DMS 273 (cell line): Measurements from ENCODE around the gene CAPN11.
"Not testable (repeated sequence)": the region's sequence is repeated elsewhere in the genome, so short reads cannot be mapped to it uniquely, and the experiment has no call there.

Experiments used
- DNase-seq: peaks from one replicate; lab custom pipeline; 2025; ENCODE audit not compliant: unreplicated experiment; lab: John Stamatoyannopoulos, UW

Gene CAPN11

DNA sequence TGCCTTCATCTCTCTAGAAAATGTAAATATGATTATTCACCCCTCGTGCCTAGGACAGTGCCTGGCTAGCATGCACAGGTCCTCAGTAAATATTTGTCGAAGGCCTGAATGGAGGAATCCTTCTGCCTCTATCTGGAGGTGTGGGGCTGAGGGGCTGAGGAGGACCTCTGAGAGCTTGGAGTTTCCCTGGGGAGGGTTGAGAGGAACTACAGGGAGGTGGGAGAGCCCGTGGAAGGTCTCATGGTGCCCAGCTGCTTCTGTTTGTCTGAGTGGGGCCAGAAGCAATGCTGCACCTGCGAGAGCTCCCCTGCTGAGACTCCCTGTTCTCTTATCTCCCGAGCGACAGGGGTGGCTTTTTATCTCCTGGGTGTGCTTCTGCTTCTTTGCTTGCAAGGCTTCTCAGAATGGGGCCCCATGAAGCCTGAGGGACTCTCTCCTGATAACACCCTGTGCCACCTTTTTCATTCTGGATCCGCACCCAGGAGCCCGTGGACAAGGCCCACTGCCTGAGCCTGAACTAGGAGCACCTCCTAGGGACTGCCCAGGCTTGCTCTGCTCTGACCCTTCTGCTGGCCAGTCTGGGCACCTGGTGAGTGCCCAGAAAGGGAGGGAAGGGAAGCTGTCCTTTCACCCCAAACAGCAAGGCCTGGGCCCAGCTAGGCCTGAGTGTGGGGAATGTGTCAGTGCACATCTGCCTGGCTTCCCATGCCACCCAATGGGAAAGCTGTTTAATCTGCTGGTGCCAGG lies 67.1 kb downstream of the CAPN11 start:
- no peak for DNase-seq

GRCh38 chr6:44226368-44227147 lies 67.9 kb downstream of the CAPN11 start:
- no peak for DNase-seq

DNA sequence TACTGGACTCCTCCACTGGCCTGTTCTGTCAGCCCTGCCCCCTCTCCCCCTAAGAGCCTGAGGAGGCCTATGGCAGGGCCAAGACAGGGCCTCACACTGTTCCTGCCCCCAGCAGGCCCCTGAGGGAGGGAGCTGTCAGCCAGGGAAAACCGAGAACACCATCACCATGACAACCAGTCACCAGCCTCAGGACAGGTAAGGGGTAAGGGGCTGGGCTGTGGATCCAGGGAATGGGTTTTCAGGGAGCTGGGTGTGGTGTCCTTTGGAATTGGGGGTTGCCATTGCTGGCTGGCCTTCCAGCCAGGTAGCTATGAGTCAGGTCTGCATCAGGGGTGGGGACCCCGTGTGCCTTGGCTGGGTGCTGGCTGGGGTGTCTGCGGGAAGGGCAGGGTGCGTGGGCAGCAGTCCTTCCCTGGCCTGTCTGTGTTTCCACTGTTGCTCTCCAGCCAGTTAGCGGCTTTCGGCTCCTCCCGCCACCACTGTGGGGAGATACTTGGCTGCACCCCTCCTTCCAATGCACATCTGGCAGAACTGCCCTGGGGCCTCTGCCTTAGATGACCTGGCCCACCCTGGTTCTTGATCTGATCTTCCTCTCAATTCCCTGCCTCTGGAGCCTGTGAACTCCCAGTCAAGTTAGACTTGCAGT lies 68.7 kb downstream of the CAPN11 start:
- DNase-seq, result no peak

GRCh38 chr6:44228031-44228430 lies 69.4 kb downstream of the CAPN11 start:
- DNase-seq, result no peak

DNA sequence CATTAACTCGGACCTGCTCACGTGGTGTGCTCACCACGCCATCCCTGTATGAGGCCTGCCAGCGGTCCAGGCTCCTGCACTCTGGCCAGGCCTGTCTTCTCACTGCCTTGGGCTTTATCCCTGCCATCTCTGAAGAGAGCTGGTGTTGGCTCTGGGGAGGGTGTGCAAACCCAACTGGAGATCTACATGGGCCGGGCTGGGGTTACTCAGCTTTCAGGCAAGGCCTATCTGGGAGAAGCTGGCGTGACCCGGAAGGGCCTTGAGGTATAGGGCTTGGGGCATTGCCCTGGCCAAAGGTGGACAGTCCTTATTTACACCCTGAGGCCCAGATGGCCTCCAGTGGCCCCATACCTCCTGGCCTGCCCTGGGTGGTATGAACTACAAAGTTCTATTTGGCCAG lies 69.8 kb downstream of the CAPN11 start:
- no peak for DNase-seq

DNA sequence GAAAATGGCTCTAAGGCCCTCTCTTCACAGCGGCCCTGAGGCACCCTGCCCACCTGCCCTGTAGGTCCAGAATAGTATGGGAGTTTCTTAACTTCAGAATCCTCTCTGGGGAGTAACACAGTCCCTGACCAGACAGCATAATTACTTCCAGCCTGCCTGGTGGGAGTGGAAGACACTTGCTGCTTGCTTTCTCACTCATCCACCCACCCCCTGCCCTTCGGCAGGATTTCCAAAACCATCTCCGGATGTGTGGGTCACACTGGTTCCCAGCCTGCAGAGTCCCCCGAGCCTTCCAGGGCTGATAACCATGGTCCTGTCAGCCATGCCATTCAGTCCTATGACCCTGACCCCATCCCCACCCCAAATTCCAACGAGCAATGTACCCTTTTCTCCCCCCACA lies 70.2 kb downstream of the CAPN11 start:
- DNase-seq, result no peak

DNA sequence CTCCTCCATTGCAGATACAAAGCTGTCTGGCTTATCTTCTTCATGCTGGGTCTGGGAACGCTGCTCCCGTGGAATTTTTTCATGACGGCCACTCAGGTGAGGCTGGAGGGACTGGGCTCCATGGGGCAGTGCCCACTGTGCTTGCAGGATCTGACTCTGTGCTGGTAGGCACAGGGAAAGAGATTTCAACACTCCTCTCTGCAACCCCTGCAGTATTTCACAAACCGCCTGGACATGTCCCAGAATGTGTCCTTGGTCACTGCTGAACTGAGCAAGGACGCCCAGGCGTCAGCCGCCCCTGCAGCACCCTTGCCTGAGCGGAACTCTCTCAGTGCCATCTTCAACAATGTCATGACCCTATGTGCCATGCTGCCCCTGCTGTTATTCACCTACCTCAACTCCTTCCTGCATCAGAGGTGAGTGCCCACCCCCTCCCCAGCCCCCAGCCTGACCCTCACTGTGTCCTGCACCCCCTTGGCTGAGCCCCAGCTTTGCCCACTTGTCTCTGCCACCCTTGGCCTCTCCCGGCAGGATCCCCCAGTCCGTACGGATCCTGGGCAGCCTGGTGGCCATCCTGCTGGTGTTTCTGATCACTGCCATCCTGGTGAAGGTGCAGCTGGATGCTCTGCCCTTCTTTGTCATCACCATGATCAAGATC lies 70.9 kb downstream of the CAPN11 start:
- no peak for DNase-seq

DNA sequence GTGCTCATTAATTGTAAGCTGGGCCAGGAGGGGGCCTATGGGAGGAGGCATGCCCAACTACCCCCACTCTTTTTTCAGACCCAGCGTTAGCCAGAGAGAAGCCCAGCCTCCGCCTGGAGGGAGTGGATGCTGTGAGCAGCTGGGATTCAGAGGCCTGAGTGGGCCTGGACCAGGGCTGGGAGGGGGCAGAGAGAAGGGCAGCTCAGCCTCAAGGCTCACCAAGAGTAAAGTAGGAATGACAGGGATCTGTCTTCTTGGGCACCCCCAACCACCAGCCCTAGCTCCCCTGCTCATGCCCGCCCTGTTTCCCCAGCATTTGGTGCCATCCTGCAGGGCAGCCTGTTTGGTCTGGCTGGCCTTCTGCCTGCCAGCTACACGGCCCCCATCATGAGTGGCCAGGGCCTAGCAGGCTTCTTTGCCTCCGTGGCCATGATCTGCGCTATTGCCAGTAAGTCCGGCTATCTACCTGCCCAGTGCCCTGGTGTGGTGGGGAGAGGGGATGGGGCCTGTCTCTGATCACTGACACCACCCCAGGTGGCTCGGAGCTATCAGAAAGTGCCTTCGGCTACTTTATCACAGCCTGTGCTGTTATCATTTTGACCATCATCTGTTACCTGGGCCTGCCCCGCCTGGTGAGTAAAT lies 71.5 kb downstream of the CAPN11 start:
- DNase-seq, result no peak

- DNase-seq, result not testable (repeated sequence)
Observed at GRCh38 chr6:44231426-44231825, 72.8 kb downstream of the CAPN11 start.

DNA sequence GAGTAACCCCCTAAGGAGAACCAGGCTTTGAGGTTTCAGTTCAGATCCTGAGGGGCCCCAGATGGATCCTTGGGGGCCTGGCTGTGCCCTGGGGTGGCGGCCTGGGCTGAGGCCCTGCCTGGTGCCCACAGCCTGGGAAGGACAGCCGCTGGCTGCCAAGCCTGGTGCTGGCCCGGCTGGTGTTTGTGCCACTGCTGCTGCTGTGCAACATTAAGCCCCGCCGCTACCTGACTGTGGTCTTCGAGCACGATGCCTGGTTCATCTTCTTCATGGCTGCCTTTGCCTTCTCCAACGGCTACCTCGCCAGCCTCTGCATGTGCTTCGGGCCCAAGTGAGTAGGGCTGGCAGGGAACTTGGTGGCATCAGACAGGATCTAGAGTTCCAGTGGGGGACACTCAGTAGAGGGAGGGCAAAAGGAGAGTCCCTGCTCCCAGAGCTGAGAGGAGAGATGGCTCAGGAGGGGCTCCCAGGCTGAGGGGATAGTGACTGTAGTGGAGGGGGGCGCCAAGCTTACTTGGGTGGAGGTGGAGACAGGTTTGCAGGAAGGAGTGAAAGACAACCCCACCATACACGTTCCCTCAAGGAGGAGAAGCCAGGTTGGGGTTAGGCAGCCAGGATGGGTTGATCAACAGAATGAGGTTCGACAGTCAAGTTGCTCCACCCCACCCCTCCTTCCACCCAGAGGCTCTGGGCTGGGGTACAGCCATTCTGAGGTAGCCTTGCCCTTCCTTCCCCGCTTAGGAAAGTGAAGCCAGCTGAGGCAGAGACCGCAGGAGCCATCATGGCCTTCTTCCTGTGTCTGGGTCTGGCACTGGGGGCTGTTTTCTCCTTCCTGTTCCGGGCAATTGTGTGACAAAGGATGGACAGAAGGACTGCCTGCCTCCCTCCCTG lies 74.3 kb downstream of the CAPN11 start:
- DNase-seq, result no peak

GRCh38 chr6:44233567-44234100 lies 75.0 kb downstream of the CAPN11 start:
- DNase-seq, result no peak
